EH (cell line): ENCODE data around the gene IL22RA1.

ENCODE experiments used
- DNase-seq: peaks from one replicate; pipeline ENCODE4 v3.0.0-alpha.2; 2015; ENCODE audit warnings: low read depth

The IL22RA1 gene

DNA sequence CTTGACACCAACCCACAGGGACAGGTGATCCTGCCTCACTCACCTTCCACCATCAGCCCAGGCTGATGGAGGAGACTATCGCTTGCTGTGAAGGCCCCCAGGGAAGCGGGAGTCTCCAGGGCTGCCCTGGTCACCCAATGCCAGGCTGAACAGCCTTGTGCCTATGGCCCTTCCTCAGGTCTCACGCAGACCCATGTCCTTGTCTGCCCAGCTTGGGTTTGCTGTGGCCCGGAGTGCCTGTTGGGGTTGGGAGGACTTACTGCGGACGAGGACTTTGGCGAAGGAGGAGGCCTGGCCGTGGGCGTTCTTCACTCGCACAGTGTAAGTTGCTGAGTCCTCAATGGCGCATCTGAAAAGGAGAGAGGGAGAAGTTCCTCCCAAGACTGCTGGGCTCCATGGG is 45.3 kb downstream of the IL22RA1 start:
- DNase-seq, result no peak

DNA sequence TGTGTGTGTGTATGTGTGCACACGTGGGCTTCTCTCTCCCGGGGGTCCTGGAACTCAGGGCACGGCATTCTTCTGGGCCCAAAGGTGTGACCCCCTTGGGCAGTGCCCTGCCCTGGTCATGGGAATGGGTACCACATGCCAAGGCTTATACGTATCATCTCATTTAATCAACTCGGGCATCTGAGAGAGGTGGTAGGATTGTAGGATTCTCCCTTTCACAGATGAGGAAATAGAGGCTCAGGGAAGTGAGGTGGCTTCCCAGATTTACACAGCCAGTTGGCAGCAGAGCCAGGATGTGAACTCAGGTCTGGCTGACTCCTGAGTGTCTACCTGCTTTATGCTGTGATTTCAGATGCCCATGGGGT is 46.2 kb downstream of the IL22RA1 start:
- DNase-seq, result no peak

DNA sequence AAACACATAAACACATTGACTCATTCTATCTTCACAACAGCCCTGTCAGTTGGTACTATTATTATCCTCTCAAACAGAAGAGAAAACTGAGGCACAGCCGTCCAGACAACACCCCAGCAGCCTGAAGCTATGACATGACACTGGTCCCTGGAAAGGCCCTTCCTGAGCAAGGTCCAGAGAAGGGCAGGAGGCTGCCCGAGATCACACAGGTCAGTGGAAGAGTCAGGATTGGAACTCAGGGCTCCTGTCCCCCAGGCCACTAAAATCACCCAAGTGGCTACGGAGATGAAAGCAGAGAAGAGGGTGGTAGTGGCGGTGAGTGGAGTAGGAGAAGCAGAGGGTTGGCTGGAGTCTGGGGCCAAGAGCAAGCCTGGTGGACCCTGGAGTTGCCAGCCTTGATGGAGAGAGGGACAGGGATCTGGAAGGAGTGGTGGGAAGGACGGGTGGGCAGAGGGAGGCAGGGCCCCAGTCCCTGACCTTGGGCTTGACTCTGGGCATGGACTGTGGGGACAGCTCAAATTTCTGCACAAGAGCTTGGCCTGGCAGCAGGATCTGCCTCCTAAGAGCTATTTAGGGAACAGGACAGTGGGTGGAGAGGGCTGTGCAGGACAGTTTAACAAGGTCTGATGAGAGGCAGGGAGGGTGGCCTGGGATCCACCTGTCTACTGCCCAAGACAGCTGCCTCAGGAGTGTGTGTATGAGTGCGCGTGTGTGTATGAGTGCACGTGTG is 46.8 kb downstream of the IL22RA1 start:
- no peak for DNase-seq

DNA sequence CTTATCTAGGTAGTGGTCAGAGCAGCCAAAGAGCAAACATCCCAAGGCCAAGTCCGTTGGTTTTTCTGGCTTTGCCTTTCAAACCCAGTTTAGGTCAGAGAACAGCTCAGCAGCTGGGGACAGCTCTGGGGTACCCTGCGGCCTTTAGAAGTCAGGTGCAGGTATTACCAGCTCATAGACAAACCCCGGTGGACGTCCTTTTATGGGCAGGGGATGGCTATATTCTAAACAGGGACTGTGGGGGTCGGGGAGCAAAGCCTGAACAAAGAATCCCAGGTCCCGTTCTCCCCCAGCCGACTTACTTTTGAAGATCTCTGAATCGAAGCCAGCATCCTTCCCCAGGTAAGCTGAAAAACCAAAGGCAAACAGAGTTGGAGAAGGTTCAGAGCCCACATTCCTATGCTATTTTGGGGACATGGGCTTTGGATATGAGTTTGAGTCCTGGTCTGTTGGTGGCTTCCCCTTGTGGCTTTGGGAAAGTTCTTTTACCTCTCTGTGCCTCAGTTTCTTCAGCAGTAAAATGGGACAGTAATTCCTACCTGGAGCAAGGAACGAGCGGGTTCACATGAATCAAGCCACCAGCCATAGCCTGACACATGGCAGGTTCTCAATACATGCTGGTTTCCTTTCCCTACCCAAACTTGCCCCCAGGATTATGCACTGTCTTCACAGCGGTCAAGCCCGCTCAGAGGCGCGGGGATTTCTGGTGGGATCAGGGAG is 47.6 kb downstream of the IL22RA1 start:
- no peak for DNase-seq

DNA sequence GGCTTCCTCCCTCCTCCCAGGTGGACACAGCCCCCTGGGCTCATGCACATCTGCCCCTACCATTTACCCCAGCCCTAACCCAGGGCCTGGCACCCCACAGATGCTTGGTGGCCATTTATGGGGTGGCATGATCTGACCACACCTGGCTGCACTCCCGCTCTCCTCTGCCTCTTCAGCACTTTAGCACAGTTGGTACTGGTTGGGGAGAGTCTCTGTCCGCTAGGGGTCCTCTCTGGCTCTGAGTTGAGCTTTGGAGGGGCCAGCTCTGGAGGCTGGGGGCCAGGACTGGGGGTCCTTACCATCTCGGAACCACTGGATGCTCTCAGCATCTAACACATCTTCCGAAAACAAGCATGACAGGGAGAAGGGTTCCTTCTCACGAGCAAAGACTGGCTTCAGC is 48.4 kb downstream of the IL22RA1 start:
- DNase-seq, result no peak

DNA sequence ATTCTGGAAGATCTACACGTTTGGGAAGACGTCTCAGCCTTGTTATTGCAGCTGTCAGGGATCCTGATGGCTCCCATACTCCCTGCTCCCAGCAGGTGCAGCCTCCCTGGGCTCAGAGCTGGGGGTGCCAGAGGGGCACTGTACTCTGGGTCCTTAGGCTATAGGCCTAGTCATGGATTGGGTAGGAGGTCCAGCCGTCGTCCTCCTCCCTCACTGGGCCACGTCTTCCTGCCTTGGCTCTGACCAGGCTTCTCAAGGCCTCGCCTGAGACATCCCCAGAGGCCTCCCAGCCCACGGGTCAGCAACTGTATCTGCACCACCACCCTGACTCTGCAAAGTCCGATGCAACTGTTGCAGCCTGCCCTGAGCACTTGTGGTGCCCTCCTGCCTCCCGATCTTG is 49.2 kb downstream of the IL22RA1 start:
- no peak for DNase-seq

DNA sequence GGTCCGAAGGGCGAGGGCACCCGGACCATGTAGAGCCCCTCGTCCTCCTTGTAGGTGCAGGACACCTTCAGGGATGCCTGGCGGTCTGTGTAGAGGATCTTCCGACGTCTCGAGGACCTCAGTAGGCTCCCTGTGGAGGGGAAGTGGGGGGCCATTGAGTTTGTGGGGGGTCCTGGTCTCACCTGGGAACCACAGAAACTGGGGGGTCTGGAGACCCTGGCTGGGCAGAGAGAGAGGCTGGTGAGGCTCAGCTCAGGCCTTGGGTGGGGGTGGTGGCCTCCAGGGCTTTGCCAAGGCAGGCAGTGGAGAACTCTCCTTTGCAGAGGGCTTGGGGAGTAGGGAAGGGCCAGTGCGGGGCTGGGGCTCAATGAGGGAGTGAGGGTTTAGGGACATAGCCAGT is 50.0 kb downstream of the IL22RA1 start:
- no peak for DNase-seq

DNA sequence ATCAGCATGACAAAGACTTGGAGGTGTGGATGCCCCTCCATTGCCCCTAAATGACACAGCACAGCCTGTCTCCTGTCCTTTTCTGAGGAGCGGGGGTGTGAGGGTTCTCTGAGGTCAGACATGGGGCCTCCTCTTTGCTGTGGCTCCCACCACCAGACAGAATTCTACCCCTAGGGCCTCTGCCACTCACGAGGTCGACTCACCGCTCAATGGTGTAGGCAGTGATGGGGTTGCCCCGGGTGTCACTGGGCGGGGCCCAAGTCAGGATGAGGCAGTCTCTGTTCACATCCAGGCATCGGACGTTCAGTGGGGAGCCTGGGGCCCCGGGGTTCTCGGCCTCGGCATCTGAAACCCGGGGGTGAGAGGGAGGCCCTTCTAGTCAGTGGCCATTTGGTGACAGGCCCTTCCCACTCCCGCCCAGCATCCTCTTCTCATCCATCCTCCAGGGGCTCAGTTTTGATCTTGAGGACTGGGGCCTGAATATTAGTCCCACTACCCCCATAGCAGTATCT is 50.9 kb downstream of the IL22RA1 start:
- no peak for DNase-seq

DNA sequence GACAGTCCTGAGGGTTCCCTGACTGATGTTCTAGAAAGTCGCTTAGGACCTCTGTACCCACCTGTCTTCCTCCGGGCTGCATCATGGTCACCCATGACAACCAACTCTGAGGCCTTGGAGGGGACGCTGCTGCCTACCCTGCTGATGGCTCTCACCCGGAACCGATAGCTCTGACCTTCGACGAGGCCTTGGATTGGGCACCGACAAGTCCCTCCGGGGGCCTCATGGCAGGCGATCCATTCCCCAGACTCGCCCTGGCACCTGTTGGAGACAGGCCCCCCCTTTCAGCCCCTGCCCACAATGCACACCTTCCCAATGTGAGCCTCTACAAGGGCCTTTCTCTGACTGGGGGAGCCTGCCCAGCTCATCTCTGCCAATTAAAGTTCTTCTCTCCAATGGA is 52.2 kb downstream of the IL22RA1 start:
- DNase-seq, result no peak

DNA sequence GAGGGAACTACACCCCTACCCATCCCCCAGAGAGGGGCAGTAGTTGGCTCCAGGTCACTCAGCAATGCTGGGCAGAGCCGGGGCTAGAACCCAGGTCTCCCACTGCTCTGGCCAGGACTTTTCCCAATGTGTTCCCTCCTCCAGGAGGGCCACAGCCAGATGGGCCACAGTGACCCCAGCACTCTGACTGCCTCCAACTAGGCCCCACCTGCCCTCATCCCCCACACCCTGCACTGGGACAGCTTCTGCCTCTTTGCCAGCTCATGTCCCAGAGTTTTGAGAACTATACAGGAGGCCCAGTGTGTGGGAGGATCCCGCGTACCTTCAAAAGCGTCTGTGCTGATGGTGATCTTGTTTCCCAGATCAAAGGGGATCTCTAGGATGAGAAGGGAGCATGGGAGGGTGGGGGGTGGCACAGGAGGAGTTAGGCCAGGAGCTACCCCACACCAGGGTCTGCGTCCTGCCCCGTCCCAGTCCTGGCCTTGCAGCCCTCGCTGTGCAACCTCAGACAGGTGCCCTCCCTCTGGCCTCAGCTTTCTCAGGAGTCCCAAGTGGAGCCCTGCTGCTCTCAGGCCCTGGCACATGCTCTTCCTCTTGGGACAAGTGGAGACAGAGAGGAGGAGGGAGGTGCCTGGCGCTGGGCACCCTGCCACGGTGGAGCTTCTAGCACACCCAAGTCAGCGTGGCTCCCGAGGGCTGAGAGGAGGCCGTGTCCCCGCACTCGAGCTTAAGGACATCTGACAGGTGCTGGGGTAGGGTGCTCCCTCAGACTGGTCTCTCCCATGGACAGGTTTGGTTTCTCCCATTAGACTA is 53.0 kb downstream of the IL22RA1 start:
- DNase-seq, result no peak

DNA sequence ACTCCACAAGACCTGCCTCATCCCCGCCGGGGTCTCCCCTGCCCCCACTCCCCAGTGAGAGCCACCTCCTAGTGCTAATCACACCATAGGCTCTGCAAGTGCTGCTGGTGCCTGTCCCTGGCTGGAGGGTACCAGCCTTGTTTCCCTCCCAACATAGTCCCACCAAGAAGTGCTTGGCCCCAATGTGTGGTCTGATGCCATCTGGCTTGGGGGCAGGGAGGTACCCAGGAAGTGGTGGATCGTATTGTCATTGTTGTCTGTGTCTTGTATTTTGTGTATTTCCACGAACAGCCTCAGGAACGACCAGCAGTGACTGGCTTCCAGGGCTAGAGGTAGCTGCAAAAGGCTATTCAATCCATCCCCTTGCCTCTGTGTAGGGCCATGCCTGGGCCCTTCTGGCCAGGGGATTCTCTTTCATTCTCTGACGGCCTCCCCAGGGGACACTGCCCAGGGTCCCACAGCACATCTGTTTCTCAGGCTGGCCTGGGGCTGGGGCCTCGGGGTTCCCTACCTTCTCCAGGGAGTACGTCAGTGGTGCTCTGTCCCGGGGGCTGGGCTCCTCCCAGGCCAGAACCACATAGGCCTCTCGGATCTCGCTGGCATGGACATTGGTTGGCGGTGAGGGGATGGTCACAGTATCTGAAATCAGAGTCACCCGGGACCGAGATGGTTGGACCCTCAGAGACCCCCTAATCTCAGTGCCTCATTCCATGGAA is 53.8 kb downstream of the IL22RA1 start:
- no peak for DNase-seq

DNA sequence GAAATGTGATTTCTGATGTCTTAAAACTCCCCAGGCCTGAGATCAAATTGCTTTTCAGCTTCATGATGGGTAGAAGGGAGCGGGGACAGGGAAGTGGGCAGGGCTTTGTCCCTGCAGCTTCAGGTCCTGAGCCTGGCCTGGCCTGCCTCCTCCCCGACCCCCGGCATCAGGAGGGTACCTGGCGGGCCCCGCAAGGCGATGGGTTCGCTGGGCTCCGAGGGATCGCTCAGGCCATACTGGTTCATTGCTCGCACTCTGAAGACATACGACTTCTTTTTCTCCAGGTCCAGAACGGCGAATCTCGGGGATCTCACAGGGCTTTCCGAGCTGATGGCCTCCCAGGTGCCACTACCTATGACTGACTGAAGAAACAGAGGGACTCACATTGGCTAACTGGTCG is 56.5 kb downstream of the IL22RA1 start:
- DNase-seq, result no peak

DNA sequence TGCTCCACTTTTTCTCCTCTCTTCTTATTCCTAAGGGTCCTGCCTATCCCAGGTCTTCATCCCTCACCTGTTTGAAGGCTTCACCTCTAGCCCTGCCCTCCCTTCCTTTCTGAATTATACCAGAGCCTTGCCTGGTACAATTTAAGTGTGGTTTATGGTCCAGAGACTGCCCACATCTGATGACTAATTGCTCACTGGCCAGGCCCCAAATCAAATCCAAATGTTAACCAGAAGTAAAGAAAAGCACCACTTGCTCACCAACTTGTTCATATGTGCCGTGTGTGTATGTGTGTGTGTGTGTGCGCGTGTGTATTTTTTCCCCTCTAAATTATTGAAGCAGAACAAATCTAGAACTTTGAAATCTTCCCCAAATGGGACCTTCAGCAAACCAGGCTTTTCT is 57.4 kb downstream of the IL22RA1 start:
- peak; percentile 50 for DNase-seq

DNA sequence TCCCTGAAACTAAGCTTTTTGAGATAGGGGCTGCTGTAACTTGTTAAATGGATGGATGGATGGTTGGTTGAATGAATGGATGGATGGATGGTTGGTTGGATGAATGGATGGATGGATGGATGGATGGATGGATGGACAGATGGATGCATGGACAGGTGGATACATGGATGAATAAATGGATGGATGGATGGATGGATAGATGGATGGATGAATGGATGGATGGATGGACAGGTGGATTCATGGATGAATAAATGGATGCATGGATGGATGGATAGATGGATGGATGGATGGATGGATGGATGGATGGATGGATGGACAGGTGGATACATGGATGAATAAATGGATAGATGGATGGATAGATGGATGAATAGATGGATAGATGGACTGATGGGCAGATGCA is 57.9 kb downstream of the IL22RA1 start:
- DNase-seq, result no peak

DNA sequence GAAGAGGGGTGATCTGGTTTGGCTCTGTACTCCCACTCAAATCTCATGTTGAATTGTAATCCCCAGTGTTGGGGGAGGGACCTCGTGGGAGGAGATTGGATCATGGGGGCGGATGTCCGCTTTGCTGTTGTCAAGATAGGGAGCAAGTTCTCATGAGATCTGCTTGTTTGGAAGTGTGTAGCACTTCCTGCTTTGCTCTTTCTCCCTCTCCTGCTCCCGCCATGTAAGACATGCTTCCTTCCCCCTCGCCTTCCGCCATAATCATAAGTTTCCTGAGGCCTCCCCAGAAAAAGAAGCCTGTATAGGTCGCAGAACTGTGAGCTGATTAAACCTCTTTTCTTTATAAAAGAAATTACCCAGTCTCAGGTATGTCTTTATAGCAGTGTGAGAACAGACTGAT is 58.9 kb downstream of the IL22RA1 start:
- no peak for DNase-seq

DNA sequence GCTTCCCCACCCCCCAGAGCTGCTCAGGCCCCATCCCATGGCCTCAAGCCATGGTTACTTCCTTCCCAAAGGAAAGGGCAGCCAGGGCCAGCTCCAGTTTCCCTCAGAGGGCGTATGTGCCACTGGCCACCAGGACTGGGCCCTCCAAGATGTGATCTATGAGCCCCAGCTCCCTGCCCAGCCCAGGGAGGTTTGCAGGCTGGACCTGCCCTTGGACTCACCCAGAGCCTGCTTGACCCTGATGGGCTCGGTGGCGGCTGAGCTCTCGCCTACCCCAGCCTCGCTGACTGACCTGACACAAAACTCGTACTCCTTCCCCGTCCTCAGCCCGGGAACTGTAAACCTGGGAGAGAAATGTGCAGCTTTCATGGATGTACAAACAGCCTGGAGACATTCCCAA is 60.6 kb downstream of the IL22RA1 start:
- no peak for DNase-seq

DNA sequence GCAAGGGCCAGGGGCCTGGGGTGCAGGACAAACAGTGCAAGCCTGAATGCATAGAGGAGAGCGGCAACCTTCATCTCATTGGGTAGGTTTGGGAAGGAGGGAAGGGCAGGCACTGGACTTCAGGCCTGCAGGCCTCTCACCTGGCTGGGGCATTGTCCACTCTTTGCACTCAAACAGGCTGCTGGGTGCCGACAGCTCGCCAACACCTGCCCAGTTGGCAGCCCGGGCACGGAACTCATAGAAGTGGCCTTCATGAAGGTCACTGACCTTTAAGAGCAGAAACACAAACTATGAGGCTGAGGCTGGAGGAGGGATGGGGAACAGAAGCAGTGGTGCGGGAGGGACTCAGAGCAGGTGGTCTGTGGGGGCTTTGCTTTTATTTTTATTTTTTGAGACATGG is 61.8 kb downstream of the IL22RA1 start:
- no peak for DNase-seq

DNA sequence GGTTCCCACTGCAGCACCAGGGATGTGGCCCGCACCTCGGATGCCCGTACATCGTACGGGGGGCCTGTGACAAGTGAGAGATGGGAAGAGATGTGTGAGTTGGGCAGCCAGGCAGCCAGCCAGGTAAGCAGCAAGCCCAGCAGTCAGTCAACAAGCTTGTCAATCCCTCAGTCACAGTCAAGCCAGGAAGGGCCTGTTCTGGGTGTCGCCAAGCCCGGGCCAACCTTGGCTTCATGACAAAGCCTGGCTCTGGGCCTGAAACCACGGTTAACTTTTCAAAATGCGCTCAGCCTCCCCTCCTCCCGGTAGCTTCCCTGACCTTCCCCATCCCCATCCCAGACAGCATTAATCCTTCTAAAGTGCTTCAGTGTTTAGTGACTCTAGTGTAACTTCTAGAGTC is 62.8 kb downstream of the IL22RA1 start:
- DNase-seq, result no peak

DNA sequence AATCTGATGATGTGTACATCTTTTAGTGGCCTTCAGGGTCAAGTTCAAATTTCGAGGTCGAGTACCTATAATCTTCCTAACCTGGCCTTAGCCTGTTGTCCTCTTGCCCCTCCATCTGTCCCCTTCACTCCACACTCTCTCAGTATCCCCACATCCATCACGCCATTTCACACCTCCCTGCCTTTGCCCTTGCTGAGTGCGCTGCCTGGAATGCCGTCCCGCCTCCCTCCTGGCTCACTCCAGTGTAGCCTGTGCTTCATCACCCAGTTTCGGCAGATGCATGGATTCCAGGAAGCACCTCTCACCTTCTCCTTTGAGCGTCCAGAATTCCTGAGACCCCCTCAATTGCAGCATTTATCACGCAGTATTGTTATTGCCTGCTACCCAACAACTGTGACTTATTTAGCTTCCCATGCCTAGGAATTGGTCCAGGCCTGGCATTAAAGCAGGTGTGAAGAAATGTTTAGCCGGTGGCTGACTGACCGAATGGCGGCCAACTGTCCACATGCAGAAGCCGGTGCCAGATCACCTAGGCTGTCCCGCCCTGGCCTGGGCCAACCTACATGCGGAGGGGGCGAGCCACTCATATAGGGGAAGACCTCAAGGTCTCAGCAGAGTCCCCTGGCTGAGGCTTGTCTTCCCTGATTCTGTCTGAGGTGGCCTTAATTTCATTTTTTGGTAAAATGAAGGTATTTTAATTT is 65.5 kb downstream of the IL22RA1 start:
- no peak for DNase-seq

DNA sequence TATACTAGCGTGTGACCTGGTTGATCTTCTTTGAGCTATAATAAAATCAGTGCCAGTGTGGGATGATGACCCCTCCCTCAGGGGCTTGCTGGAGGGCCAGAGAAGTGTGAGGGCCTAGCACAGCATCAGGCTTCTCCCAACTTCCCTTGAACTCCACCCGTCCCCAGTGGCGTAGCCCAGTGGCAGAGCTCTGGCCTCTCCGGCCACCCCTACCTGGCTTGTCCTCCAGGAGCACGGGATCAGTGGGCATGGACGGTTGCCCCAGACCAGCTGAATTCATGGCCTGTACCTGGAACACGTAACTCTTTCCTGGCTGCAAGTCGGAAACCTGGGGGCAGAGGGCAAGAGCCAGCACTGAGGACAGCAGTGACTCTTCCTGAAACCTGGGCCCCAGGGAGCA is 67.0 kb downstream of the IL22RA1 start:
- no peak for DNase-seq

DNA sequence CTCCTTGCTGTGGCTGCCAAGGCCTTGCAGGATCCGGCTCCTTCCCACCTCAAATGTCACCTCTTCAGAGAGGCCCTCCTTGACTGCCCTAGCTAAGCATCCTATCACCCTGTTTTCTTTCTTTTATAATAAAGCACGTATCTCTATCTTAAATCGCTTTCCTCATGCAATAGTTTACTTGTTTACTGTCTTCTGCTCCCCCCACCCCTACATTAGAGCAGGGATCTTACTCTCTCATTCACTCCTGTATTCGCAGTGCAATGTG is 67.4 kb downstream of the IL22RA1 start:
- DNase-seq, result no peak
